HG02759 (cell line): ENCODE results near the gene ADGRG6.
"Not testable (repeated sequence)": the region's sequence is repeated elsewhere in the genome, so short reads cannot be mapped to it uniquely, and the experiment has no call there.

Experiments used
- ATAC-seq: cut with Tn5 transposase; IDR thresholded peaks from one replicate; pipeline ENCODE4 v1.9.1; 2021; ENCODE audit warnings: mild to moderate bottlenecking, moderate library complexity; ENCODE audit not compliant: unreplicated experiment

Gene ADGRG6

DNA sequence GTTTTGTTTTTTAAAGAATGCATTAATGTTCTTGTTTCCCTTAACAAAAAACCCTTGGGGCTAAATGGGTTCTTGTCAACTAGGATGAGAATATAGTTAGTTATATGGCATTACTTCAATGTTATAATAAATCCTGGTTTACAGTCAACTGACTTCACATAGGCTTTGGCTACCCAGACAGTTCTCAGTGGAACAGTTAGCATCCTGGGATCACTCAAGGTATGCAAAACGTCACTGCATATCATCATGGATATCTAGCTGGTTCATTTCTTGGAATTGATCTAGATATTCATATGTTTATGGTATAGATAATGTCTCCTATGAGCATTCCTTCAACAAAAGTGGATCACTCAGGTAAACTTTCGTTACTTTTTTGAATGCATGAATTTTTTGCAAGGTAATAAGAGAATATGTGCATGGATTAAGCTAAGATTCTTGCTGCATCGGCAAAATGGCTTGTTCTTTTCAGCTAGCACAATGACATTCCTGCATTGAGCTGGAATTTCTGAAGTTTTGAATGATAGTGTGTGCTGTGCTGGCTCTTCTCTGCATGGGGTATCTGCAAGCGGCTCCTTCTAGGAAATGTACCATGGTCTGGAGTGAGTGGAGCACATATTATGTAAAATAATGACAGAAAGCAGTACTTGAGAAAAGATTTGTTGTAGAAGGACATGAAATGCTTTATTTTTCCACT is 138.9 kb downstream of the ADGRG6 start:
- ATAC-seq, result no peak

DNA sequence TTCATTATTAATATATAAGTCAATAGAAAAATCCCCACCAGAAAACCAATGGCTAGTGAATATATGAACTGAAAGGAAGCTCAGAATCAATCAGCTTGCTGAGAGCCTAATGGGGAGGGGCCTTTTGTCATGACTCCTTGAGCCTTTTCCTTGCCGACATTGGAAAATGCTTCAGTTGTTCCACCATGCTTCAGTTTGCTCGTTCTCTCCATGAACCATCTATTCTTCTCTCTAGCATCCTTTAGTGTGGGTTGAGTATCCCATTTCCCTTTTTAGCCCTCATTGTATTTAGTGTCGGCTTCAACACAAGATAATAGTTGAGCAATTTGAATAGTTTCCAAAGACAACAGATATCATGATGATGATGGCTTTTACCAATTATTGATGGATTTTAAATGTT is 139.9 kb downstream of the ADGRG6 start:
- no peak for ATAC-seq

DNA sequence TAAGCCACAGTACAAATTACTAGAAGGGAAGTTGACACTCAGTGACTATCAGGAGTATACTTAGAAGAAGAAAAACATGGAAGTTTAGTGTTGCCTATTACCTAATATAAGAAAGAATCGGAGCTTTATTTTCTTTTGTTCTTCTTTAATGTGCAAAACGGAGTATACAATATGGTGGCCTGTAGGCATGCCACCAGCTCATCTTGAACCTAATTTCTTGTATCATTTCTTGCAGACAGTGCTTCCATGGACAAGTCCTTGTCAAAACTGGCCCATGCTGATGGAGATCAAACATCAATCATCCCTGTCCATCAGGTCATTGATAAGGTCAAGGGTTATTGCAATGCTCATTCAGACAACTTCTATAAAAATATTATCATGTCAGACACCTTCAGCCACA is 141.3 kb downstream of the ADGRG6 start:
- no peak for ATAC-seq

DNA sequence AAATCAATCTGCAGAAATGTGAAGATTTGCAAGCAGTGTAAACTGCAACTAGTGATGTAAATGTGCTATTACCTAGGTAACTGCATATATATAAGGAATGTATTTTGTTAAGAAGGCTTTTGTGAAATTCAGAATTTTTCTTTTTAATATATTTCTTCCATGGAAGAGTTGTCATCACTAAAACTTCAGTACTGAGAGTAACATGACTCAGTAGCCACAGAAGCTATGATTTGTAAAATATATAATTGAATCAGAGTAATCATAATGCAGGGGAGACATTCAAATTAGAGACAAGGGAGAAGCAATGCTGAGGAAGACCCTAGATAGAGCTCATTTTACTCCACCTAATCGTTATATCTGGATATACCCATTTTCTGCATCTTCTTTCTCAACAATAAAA is 141.7 kb downstream of the ADGRG6 start:
- ATAC-seq, result no peak

DNA sequence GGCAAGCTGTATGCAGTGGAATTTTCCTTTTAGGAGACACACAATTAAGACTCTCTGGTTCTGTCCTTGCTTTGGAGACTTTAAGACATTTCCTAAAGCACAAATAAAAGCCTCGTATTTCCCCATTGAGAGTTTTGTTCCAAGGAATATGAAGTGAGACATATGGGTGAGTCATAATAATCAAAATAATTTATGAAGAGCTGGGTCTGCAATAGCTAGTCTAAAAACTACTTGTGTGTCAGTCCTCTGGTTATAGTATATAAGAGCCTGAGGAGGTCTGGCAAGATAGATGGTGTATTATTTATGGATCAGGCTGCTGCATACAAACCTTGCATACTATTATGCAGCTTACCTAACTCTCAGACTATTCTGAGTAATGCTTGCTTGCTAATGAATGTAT is 142.6 kb downstream of the ADGRG6 start:
- ATAC-seq, result no peak

DNA sequence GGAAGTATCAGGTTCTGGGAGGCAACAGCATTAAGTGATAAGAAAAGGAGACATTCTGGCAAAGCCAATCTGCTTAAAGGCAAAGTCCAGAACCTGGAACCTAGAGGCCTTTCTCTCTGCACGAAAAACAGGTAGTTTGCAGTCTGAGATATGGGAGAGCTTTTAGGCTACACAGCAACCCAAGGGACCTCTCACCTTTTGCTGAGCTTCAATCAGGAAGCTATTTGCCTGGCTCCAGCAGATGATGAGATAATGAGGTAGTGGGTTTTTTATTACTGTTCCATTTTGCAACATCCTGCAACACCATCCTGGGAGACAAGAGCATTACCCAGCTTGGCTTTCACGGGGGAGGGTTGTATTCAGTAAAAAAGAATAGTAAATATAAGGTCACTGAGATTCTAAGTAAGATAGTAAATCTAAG is 143.1 kb downstream of the ADGRG6 start:
- ATAC-seq, result no peak

DNA sequence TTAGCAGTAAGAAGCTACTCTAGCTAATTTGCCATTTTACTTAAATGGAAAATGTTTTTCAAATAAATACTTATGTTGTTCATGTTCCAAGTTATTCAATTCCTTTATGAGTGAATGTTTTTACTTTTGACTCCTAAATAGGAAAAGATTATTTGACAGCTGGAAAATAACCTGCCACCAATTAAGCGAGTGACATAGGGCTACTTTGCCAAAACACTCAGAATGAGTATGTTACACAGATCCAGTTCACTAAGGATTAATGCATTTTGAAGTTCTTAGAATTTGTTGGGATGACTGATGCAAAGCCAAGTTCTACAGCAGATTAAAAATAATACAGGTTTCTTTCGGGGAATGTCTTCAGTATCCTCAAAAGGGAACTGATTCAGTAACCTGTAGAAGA is 144.4 kb downstream of the ADGRG6 start:
- no peak for ATAC-seq

DNA sequence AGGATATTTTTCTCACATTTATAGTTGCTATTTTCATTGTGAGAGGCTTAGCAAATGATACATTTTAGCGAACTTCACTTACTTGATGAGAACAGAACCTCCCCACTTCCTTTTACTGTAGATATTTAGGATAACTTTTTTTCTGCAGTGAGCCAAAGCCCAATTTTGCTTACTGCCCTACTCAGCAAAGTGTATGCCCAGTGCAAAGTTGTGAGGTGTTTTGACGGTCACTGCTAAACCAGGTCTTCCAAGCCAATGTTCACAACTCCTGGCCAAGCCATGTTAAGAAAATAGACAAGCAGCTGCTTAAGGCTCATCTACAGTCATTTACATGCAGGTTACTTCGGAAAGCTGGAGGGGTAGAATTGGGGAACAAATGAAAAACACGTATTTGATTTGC is 144.8 kb downstream of the ADGRG6 start:
- no peak for ATAC-seq

DNA sequence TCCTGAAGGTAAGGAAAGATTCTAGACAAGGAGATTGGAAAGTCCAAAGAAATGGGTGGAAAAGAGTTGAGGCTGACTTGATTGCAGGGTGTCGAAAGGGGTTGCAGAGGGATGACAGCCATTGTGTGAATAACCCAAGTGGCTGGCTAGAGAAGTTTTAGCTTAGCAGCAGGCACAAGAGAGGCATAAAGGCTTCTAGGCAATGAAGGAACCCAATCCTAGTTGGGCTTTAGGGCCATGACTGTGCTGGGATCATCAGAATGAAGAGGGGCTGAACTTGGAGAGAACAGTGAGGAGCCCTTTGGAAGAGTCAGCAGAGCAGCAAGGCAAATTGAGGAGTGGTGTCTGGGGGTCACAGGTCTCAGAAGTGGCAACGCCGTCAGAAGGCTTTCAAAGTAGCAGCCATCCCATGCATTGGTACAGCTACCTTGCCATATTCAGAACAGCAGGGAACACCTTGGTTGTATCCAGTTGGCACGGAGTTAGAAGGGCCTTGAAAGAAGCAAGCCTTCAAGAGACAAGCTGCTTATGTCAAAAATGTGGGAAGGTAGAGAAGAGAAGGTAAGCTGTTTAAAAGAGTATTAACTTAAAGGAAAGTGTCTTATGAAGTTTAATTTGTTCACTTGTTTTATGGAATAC is 146.4 kb downstream of the ADGRG6 start:
- no peak for ATAC-seq

DNA sequence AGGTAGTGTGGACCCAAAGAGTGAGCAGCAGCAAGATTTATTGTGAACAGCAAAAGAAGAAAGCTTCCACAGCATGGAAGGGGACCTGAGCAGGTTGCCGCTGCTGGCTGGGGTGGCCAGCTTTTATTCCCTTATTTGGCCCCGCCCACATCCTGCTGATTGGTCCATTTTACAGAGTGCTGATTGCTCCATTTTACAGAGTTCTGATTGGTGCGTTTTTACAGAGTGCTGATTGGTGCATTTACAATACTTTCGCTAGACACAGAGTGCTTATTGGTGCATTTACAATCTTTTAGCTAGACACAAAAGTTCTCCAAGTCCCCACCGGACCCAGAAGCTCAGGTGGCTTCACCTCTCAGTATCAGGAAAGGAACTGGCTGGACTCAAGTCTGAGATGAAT is 149.0 kb downstream of the ADGRG6 start:
- not testable (repeated sequence) for ATAC-seq

DNA sequence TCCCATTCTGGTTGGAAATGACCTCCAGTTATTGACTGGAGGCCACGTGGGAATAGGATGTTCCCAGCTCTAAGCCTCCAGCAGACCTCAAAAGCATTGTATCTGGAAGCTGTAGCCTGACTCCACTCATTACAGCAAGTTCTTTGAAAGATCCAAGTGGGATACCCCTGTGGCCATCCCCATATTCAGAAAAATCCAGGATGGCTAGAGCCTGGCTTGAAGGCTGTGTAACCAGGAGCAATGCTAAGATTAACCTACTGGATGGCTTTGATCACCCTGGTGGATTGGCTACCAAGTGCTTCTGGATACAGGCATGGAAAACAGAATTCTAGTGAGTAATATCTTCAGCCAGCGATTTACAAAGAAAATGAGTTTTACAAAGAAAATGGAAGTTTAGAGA is 151.2 kb downstream of the ADGRG6 start:
- no peak for ATAC-seq

DNA sequence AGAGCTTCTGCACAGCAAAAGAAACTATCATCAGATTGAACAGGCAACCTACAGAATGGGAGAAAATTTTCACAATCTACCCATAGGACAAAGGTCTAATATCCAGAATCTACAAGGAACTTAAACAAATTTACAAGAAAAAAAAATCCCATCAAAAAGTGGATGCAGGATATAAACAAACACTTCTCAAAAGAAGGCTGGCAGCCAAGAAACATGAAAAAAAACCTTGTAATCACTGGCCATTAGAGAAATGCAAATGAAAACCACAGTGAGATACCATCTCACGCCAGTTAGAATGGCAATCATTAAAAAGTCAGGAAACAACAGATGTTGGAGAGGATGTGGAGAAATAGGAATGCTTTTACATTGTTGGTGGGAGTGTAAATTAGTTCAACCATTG is 152.4 kb downstream of the ADGRG6 start:
- ATAC-seq, result not testable (repeated sequence)

DNA sequence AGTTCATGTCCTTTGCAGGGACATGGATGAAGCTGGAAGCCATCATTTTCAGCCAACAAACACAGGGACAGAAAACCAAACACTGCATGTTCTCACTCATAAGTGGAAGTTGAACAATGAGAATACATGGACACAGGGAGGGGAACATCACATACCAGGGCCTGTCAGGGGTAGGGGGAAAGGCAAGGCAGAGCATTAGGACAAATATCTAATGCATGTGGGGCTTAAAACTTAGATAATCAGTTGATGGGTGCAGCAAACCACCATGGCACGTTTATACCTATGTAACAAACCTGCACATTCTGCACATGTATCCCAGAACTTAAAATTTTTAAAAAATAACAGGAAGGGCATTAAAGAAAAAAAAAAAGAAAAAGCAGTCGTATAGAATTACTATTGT is 153.0 kb downstream of the ADGRG6 start:
- not testable (repeated sequence) for ATAC-seq

DNA sequence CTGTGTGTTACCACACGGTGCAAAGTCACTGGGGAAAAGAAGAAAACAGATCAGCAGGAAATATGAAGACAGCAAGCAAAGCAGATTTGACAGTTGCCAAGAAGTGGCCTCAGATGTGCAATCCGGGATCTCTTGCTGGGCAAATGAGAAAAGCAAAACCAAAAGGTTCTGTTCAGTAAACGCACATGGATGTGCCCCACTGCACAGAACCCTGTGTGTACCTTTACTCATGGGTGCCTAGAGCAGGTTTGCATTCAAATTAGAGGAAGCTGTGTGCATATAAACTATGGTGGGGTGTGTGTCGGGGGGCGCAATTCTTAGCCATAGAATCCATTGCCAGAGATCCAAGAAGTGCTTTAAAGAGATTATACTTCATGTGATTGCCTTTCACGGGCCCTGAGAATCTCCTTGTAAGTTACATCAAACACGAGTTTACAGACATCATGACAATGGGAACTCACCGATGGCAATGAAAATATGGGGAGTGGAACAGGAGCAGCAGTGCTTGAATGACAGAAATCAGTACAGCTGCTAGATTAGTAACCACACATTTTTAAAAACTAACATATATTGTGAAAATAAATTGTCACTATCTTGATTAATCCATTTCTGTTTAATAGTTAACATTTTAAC is 154.3 kb downstream of the ADGRG6 start:
- ATAC-seq, result no peak

DNA sequence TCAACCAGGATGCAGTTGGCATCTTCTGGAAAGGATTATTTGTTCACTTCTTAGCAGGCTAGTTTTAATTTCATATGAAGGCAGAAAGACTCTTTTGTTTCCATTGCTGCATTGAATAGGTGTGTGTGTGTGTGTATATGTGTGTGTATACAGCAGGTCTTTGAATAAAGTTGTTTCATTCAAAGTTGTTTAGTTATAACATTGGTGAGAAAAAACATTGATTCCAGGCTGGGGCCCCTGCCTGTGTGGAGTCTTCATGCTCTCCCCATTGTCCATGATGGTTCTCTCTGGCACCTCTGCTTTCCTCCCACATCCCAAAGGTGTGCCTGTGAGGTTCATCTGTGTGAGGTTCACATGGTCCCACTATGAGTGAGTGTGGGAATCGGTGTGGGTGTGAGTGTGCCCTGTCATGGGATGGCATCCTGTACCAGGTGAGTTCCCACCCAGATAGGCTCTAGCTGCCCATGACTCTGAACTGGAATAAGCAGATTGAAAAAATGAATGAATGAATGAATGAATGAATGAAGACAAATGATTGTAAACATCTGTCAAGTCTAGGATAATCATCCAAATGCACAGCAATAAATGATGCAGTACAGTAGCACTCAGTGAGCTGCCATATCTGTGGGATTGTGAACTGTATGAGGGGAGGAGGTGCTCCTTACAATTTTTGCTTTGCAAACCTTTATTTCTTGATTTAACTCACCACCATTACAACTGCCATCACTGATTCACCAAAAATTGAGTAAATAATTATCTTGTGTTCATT is 156.0 kb downstream of the ADGRG6 start:
- ATAC-seq, result no peak

DNA sequence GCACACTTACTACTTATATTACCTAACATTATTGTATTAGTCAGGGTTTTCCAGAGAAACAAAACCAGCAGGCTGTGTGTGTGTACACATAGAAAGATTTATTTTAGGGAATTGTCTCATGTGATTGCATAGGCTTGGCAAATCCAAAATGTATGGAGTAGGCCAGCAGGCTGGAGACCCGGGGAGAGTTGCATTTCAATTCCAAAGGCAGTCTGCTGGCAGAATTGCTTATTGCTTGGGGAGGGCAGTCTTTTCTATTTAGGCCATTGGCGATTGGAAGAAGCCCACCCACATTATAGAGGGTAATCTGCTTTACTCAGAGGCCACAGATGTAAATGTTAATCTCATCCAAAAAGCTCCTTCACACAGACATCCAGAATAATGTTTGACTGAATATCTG is 157.0 kb downstream of the ADGRG6 start:
- no peak for ATAC-seq

DNA sequence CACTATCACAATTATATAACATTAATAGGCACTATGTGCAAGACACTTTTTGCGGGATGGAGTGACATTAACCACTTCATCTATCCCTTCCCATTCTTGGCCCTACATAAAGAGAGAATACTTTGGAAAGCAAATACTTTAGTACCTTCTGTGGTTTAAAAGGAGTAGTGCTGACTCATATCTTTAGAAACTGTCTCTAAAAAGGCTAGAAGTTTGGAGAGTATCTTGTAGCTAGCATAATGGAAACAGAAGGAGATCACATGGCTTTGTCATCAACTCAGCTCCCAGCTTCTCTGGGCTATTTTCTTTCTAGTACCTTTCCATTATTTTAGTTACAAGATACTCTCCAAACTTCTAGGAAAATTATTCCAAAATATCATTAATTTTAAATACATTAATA is 157.5 kb downstream of the ADGRG6 start:
- no peak for ATAC-seq

DNA sequence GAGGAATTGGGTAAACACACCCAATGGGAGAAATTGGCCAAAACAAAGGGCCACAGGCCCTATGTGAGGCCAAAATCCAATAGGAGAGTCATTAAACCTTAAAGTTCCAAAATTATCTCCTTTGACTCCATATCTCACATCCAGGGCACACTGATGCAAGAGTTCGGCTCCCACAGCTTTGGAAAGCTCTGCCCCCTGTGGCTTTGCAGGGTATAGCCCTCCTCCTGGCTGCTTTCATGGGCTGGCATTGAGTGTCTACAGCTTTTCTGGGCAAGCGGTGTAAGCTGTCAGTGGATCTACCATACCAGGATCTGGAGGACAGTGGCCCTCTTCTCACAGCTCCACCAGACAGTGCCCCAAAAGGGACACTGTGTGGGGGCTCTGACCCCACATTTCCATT is 160.5 kb downstream of the ADGRG6 start:
- no peak for ATAC-seq

DNA sequence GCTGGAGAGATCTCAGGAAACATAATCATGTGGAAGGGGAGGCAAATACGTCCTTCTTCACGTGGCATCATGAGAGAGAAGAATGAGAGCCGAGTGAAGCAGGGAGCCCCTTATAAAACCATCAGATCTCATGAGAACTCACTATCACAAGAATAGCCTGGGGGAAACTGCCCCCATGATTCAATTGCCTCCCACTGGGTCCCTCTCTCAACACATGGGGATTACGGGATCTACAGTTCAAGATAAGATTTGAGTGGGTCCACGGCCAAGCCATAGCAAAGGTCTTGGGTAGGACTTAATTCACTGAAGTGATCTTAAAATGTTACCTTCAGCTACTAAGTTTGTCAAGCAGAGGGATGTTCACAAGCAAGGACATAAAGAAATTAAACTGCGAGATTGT is 162.2 kb downstream of the ADGRG6 start:
- no peak for ATAC-seq

DNA sequence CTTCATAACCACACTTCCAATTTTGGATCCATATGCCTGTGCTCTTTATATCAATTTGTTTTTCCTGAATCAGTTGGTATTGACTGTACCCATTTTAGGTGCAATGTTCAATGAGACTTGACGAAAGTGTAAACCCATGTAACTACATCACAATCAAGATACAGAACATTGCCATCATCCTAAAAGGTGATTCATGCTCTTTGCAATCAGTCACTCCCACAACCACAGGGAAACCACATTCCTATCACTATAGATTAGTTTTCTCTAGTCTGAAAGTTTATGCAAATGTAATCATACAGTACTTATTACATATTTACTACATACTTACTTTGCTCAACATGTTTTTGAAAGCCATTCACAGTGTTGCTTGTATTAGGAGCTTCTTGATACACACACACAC is 167.4 kb downstream of the ADGRG6 start:
- ATAC-seq, result no peak

DNA sequence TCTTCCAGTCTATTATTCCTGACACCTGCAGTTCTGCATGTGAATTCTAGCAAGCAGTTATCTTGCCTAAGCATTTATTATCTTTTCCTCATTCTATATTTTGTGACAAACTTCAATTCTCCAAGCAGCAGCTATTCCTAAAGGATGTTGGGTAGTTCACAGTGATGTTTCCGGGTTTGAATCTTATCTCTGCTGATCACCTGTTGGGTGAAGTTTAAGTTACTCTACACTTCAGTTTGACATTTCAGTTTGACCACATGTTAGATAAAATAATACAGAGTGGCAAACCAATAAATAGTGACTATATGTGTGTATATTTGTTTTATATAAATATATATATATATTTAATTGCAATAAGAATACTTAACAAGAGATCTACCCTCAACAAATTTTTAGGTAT is 168.6 kb downstream of the ADGRG6 start:
- no peak for ATAC-seq
